HCT116 (cell line): ENCODE data around the gene INPP5J. TPM values are rescaled to one million over a fixed set of nuclear protein-coding genes. Genes with fewer than 3 reads are reported as not detected.

Experiments used
- ATAC-seq: fragments of 200-7000 bp; cut with Tn5 transposase; 2 replicates; pipeline ENCODE4 v1.9.1; 2020; ENCODE audit warnings: mild to moderate bottlenecking, moderate library complexity
- BruUV-seq: library from RNA; stranded (reverse); fragments of 400-500 nt; replicated peaks from 2 replicates; lab custom pipeline; 2021; lab: Mats Ljungman, UMichigan
- CTCF ChIA-PET: fragments of 300-600 bp; sonication (Branson Sonifier 250); formaldehyde crosslinking; loops from one replicate; lab custom pipeline; 2021; ENCODE audit warnings: antibody characterized with exemption; lab: Charles Lee
- POLR2A ChIA-PET: fragments of 300-600, 350-600 bp; sonication (Branson Sonifier 250); formaldehyde crosslinking; loops from one replicate; lab custom pipeline; 2021; ENCODE audit warnings: antibody characterized with exemption; lab: Charles Lee
- RAD21 ChIA-PET, 2 experiments: fragments of 300-600 bp; sonication (Branson Sonifier 250); formaldehyde crosslinking; loops; one replicate each; lab custom pipeline; 2023; ENCODE audit warnings: low total read pairs in 2 of 2; ENCODE audit not compliant: uncharacterized antibody in 2 of 2, unreplicated experiment in 2 of 2, low non-redundant PET in 1 of 2; lab: Charles Lee
- DNase-seq: peaks from one replicate; pipeline ENCODE4 v3.0.0-alpha.2; 2010; ENCODE audit warnings: low read depth, low spot score
- H2AFZ ChIP-seq: fragments of 200-600 bp; shearing (Covaris generic), sonication (generic); 2 replicates; pipeline ENCODE4 v1.6.1; 2017; ENCODE audit warnings: low read depth, mixed run types, mixed read lengths, antibody characterized with exemption, low read length; ENCODE audit not compliant: poor library complexity, severe bottlenecking
- H3K27ac ChIP-seq: 2 replicates; pipeline ENCODE4 v1.5.1; 2012; ENCODE audit warnings: low read depth, low read length
- H3K27me3 ChIP-seq: fragments of 200-600 bp; sonication (generic); 2 replicates; pipeline ENCODE4 v1.6.1; 2016; ENCODE audit warnings: mixed run types, low read length, mixed read lengths; ENCODE audit not compliant: insufficient read depth
- H3K36me3 ChIP-seq, 2 experiments: fragments of 200-500 bp in 1 of 2; fragments of 200-600 bp in 1 of 2; sonication (Bioruptor generic) in 1 of 2; sonication (generic) in 1 of 2; 2 replicates each; pipeline versions ENCODE4 v1.5.1 to v1.6.1; 2014 to 2016; ENCODE audit warnings: low read length in 2 of 2, inconsistent platforms in 1 of 2, mixed read lengths in 1 of 2, mixed run types in 1 of 2; ENCODE audit not compliant: insufficient read depth in 2 of 2, control insufficient read depth in 1 of 2
- H3K4me1 ChIP-seq, 2 experiments: fragments of 200-600 bp in 1 of 2; sonication (generic) in 1 of 2; 2 replicates each; pipeline versions ENCODE4 v1.5.1 to v1.6.1; 2012 to 2017; ENCODE audit warnings: low read length in 2 of 2, inconsistent platforms in 1 of 2, mild to moderate bottlenecking in 1 of 2, mixed read lengths in 1 of 2, mixed run types in 1 of 2, moderate library complexity in 1 of 2; ENCODE audit not compliant: insufficient read depth in 2 of 2, control insufficient read depth in 1 of 2
- H3K4me2 ChIP-seq: fragments of 200-600 bp; sonication (generic); 2 replicates; pipeline ENCODE4 v1.6.1; 2017; ENCODE audit warnings: mixed run types, low read length, mixed read lengths
- H3K4me3 ChIP-seq, 2 experiments: fragments of 200-600 bp in 1 of 2; sonication (generic) in 1 of 2; replicated peaks in 1 of 2; 2 replicates each; pipeline ENCODE4 v1.5.1; 2011 to 2016; ENCODE audit warnings: low read length in 2 of 2, control low read depth in 1 of 2, low read depth in 1 of 2, mild to moderate bottlenecking in 1 of 2, mixed read lengths in 1 of 2, mixed run types in 1 of 2
- H3K79me2 ChIP-seq: fragments of 200-600 bp; sonication (generic); 2 replicates; pipeline ENCODE4 v1.6.1; 2017; ENCODE audit warnings: mild to moderate bottlenecking, mixed run types, low read length, moderate library complexity, mixed read lengths; ENCODE audit not compliant: insufficient read depth
- H3K9ac ChIP-seq: fragments of 200-600 bp; sonication (generic); 2 replicates; pipeline ENCODE4 v1.6.1; 2016; ENCODE audit warnings: low read length, mixed read lengths
- H3K9me2 ChIP-seq: fragments of 200-600 bp; sonication (generic), shearing (Covaris generic); 2 replicates; pipeline ENCODE4 v1.6.1; 2017; ENCODE audit warnings: mixed run types, mild to moderate bottlenecking, moderate library complexity; ENCODE audit not compliant: insufficient read depth
- H3K9me3 ChIP-seq, 2 experiments: fragments of 200-500 bp in 1 of 2; fragments of 200-600 bp in 1 of 2; sonication (Bioruptor generic) in 1 of 2; sonication (generic) in 1 of 2; 2 replicates each; pipeline ENCODE4 v1.6.1; 2014 to 2017; ENCODE audit warnings: low read length in 2 of 2, mixed read lengths in 2 of 2, inconsistent platforms in 1 of 2, low read depth in 1 of 2, mild to moderate bottlenecking in 1 of 2, mixed run types in 1 of 2, moderate library complexity in 1 of 2; ENCODE audit not compliant: control insufficient read depth in 1 of 2, insufficient read depth in 1 of 2
- H4K20me1 ChIP-seq: fragments of 200-600 bp; sonication (generic), shearing (Covaris generic); 2 replicates; pipeline ENCODE4 v1.6.1; 2017; ENCODE audit warnings: mixed run types, mild to moderate bottlenecking, moderate library complexity; ENCODE audit not compliant: insufficient read depth
- CBX3 ChIP-seq: IDR thresholded peaks from 2 replicates; pipeline ENCODE4 v1.6.1; 2012; ENCODE audit warnings: low read depth
- CEBPB ChIP-seq: IDR thresholded peaks from 2 replicates; pipeline ENCODE4 v1.6.1; 2012; ENCODE audit warnings: low read depth
- CTCF ChIP-seq, 3 experiments: fragments of 200-600 bp in 1 of 3; sonication (generic) in 1 of 3; IDR thresholded peaks in 2 of 3; conservative IDR thresholded peaks in 1 of 3; 2 replicates each; pipeline ENCODE4 v1.5.1; 2012 to 2017; ENCODE audit warnings: low read depth in 2 of 3, low read length in 2 of 3, antibody characterized with exemption in 1 of 3, borderline replicate concordance in 1 of 3, control low read depth in 1 of 3, mild to moderate bottlenecking in 1 of 3, mixed read lengths in 1 of 3, mixed run types in 1 of 3, moderate library complexity in 1 of 3; ENCODE audit not compliant: insufficient read depth in 1 of 3
- ELF1 ChIP-seq: IDR thresholded peaks from 2 replicates; pipeline ENCODE4 v1.6.1; 2012; ENCODE audit warnings: low read depth, borderline replicate concordance
- EZH2 ChIP-seq: fragments of 200-600 bp; sonication (generic); IDR thresholded peaks from 2 replicates; pipeline ENCODE4 v1.6.1; 2017; ENCODE audit warnings: antibody characterized with exemption, mixed run types
- EZH2phosphoT487 ChIP-seq: fragments of 200-600 bp; IDR thresholded peaks from 2 replicates; pipeline ENCODE4 v1.6.1; 2018; ENCODE audit warnings: antibody characterized with exemption, borderline replicate concordance
- JUND ChIP-seq: IDR thresholded peaks from 2 replicates; pipeline ENCODE4 v1.6.1; 2012
- POLR2A ChIP-seq: IDR thresholded peaks from 2 replicates; pipeline ENCODE4 v1.7.0; 2011; ENCODE audit warnings: borderline replicate concordance; ENCODE audit not compliant: insufficient read depth, insufficient read length; ENCODE audit errors: extremely low read depth
- RAD21 ChIP-seq: IDR thresholded peaks from 2 replicates; pipeline ENCODE4 v1.6.1; 2012; ENCODE audit warnings: low read depth, mild to moderate bottlenecking
- SIN3A ChIP-seq: IDR thresholded peaks from 2 replicates; pipeline ENCODE4 v1.6.1; 2012; ENCODE audit warnings: low read depth
- SP1 ChIP-seq: IDR thresholded peaks from 2 replicates; pipeline ENCODE4 v1.6.1; 2012; ENCODE audit warnings: low read depth
- ZFX ChIP-seq: fragments of 450-650 bp; IDR thresholded peaks from 2 replicates; pipeline ENCODE4 v1.6.1; 2017
- ZNF274 ChIP-seq: fragments of 200-500 bp; sonication (Bioruptor generic); IDR thresholded peaks from 2 replicates; pipeline ENCODE4 v1.6.1; 2014; ENCODE audit warnings: mild to moderate bottlenecking, low read depth, low read length, inconsistent platforms
- intact Hi-C: fragments of 100-400 bp; cut with micrococcal nuclease; formaldehyde crosslinking; loops from 2 replicates; pipeline ENCODE4 v1.10.0; 2022
- total RNA-seq: library from RNA; stranded (reverse); gene quantifications from one replicate; pipeline ENCODE4 v1.2.1, GENCODE V29; 2021; ENCODE audit not compliant: unreplicated experiment
- TF ChIP-seq, protein P1 (sequence below): IDR thresholded peaks from 2 replicates; pipeline ENCODE4 v1.6.1; 2012; ENCODE audit warnings: low read depth
- TF ChIP-seq, protein P2 (sequence below): IDR thresholded peaks from 2 replicates; pipeline ENCODE4 v1.6.1; 2012

Gene INPP5J
- total RNA-seq, 1 experiment from 2014 or later = 8.9 TPM

- H3K4me2 ChIP-seq = no peak overlapping the region
- ChIA-PET RAD21 (interaction anchor here in 1 of 2 experiments (0.6 kb wide), 1 partner anchor 9 kb away, joined by 3 read pairs; no protein-coding TSS in a partner anchor), POLR2A (no interaction called here), CTCF (interaction anchor here (1.8 kb wide), 1 partner anchor 17 kb away, joined by 6 read pairs; the partner anchor contains the start of gene SELENOM)
- H3K27ac ChIP-seq = no peak overlapping the region
- H3K9me3 ChIP-seq = no peaks in the 10 kb centered on the region
- DNase-seq (no peak), ATAC-seq (no peak)
- no peaks in the 10 kb centered on the region for H3K9me2 ChIP-seq
- H2AFZ ChIP-seq = no peak overlapping the region
- H3K27me3 ChIP-seq = no peaks in the 10 kb centered on the region
- H3K4me3 ChIP-seq = no peak overlapping the region
- H3K36me3 ChIP-seq = no peaks in the 10 kb centered on the region
- no TSS peak for BruUV-seq
- peaks cover 9 to 25% of the 10 kb centered on the region in 2 experiments for H3K4me1 ChIP-seq
- no peaks in the 10 kb centered on the region for H3K79me2 ChIP-seq
- no peaks in the 10 kb centered on the region for H4K20me1 ChIP-seq
- no peak overlapping the region for H3K9ac ChIP-seq
- TF ChIP-seq ZFX (no peak), CBX3 (no peak), SIN3A (no peak)
- intact Hi-C loops = no loop called here
These were observed 2.2 kb downstream of the INPP5J start for GRCh38 chr22:31124811-31125465.

- H3K4me1 ChIP-seq = peaks cover 9 to 25% of the 10 kb centered on the region in 2 experiments
- H3K4me2 ChIP-seq = no peak overlapping the region
- DNase-seq (no peak), ATAC-seq (no peak)
- no peak overlapping the region for H3K4me3 ChIP-seq
- RAD21 ChIA-PET = interaction anchor here in 1 of 2 experiments (0.6 kb wide), 1 partner anchor 10 kb away, joined by 3 read pairs; no protein-coding TSS in a partner anchor
- CTCF ChIA-PET = interaction anchor here (1.8 kb wide), 1 partner anchor 18 kb away, joined by 6 read pairs; the partner anchor contains the start of gene SELENOM
- no peak overlapping the region for H3K9ac ChIP-seq
- no peaks in the 10 kb centered on the region for H3K27me3 ChIP-seq
- no peaks in the 10 kb centered on the region for H3K9me2 ChIP-seq
- no peaks in the 10 kb centered on the region for H4K20me1 ChIP-seq
- H3K27ac ChIP-seq = no peak overlapping the region
- no peaks in the 10 kb centered on the region for H3K79me2 ChIP-seq
- intact Hi-C loops = no loop called here
- no TSS peak for BruUV-seq
- POLR2A ChIA-PET = no interaction called here
- no peaks in the 10 kb centered on the region for H3K36me3 ChIP-seq
- no peak overlapping the region for H2AFZ ChIP-seq
- TF ChIP-seq, protein P1, sequence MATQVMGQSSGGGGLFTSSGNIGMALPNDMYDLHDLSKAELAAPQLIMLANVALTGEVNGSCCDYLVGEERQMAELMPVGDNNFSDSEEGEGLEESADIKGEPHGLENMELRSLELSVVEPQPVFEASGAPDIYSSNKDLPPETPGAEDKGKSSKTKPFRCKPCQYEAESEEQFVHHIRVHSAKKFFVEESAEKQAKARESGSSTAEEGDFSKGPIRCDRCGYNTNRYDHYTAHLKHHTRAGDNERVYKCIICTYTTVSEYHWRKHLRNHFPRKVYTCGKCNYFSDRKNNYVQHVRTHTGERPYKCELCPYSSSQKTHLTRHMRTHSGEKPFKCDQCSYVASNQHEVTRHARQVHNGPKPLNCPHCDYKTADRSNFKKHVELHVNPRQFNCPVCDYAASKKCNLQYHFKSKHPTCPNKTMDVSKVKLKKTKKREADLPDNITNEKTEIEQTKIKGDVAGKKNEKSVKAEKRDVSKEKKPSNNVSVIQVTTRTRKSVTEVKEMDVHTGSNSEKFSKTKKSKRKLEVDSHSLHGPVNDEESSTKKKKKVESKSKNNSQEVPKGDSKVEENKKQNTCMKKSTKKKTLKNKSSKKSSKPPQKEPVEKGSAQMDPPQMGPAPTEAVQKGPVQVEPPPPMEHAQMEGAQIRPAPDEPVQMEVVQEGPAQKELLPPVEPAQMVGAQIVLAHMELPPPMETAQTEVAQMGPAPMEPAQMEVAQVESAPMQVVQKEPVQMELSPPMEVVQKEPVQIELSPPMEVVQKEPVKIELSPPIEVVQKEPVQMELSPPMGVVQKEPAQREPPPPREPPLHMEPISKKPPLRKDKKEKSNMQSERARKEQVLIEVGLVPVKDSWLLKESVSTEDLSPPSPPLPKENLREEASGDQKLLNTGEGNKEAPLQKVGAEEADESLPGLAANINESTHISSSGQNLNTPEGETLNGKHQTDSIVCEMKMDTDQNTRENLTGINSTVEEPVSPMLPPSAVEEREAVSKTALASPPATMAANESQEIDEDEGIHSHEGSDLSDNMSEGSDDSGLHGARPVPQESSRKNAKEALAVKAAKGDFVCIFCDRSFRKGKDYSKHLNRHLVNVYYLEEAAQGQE = no peak
- no peak for TF ChIP-seq ZFX
- TF ChIP-seq JUND = no peak
- no peak for TF ChIP-seq EZH2
- TF ChIP-seq EZH2phosphoT487 = no peak
- no peak for TF ChIP-seq ZNF274
- no peak for TF ChIP-seq SP1
- TF ChIP-seq RAD21 = no peak
- no peak for TF ChIP-seq CTCF (IDR thresholded peaks at IDR 0.05 in 2 of 3, conservative IDR thresholded peaks at IDR 0.05 in 1 of 3; ENCODE audit: borderline replicate concordance in 1 of 3, insufficient read depth in 1 of 3, low read depth in 2 of 3, low read length in 2 of 3)
- TF ChIP-seq POLR2A = no peak
- no peak for TF ChIP-seq SIN3A
- no peak for TF ChIP-seq CEBPB
- TF ChIP-seq, protein P2, sequence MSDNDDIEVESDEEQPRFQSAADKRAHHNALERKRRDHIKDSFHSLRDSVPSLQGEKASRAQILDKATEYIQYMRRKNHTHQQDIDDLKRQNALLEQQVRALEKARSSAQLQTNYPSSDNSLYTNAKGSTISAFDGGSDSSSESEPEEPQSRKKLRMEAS = no peak
- TF ChIP-seq ELF1 = no peak
- TF ChIP-seq, all 23 proteins: peak for 0
- no peaks in the 10 kb centered on the region for H3K9me3 ChIP-seq
These were observed 2.9 kb downstream of the INPP5J start for GRCh38 chr22:31125521-31126117.
